Activated T-helper 17 cell treated with anti-CD3 and anti-CD28 coated beads, Interleukin-2, amount 50 U/mL, for 72 hours (primary cell): ENCODE measurements around the gene CCDC192. TPM values are rescaled to one million over a fixed set of nuclear protein-coding genes. Genes with fewer than 3 reads are reported as not detected.
A peak's percentile ranks its signal among the peaks of the same experiment; 100 is the strongest.

Source experiments
- ATAC-seq: fragments of 150-1000 bp; cut with Tn5 transposase; replicated peaks from 2 replicates; pipeline ENCODE4 v1.10.0; 2021; ENCODE audit warnings: mild to moderate bottlenecking, moderate library complexity
- H3K27ac Mint-ChIP-seq: one replicate; pipeline ENCODE4 v1.8.0; 2022; ENCODE audit warnings: mixed read lengths
- H3K27me3 Mint-ChIP-seq: one replicate; pipeline ENCODE4 v1.8.0; 2022; ENCODE audit warnings: mixed read lengths
- H3K36me3 Mint-ChIP-seq: one replicate; pipeline ENCODE4 v1.8.0; 2022; ENCODE audit warnings: low read depth, mild to moderate bottlenecking, mixed read lengths
- H3K4me1 Mint-ChIP-seq: one replicate; pipeline ENCODE4 v1.8.0; 2022; ENCODE audit warnings: mixed read lengths
- H3K4me3 Mint-ChIP-seq: one replicate; pipeline ENCODE4 v1.8.0; 2022; ENCODE audit warnings: mild to moderate bottlenecking, mixed read lengths
- H3K9me3 Mint-ChIP-seq: one replicate; pipeline ENCODE4 v1.8.0; 2022; ENCODE audit warnings: mixed read lengths
- total RNA-seq, 2 donors: library from RNA; stranded (reverse); gene quantifications; one replicate each; pipeline ENCODE4 v1.2.3, GENCODE V29; 2022

Gene CCDC192
- total RNA-seq, 2 donors from 2014 or later: not detected

- no peak for ATAC-seq
- no peaks in the 10 kb centered on the region for H3K36me3 Mint-ChIP-seq
- no peak overlapping the region for H3K4me3 Mint-ChIP-seq
- no peaks in the 10 kb centered on the region for H3K27me3 Mint-ChIP-seq
- H3K4me1 Mint-ChIP-seq: no peaks in the 10 kb centered on the region
- no peak overlapping the region for H3K27ac Mint-ChIP-seq
- no peaks in the 10 kb centered on the region for H3K9me3 Mint-ChIP-seq
Measured at GRCh38 chr5:127867022-127867783, 164.0 kb downstream of the CCDC192 start.

GRCh38 chr5:127870914-127871313 is 167.7 kb downstream of the CCDC192 start:
- no peak overlapping the region for H3K4me3 Mint-ChIP-seq
- no peaks in the 10 kb centered on the region for H3K36me3 Mint-ChIP-seq
- H3K4me1 Mint-ChIP-seq: no peaks in the 10 kb centered on the region
- H3K27me3 Mint-ChIP-seq: no peaks in the 10 kb centered on the region
- H3K9me3 Mint-ChIP-seq: no peaks in the 10 kb centered on the region
- ATAC-seq: no peak
- no peak overlapping the region for H3K27ac Mint-ChIP-seq

DNA sequence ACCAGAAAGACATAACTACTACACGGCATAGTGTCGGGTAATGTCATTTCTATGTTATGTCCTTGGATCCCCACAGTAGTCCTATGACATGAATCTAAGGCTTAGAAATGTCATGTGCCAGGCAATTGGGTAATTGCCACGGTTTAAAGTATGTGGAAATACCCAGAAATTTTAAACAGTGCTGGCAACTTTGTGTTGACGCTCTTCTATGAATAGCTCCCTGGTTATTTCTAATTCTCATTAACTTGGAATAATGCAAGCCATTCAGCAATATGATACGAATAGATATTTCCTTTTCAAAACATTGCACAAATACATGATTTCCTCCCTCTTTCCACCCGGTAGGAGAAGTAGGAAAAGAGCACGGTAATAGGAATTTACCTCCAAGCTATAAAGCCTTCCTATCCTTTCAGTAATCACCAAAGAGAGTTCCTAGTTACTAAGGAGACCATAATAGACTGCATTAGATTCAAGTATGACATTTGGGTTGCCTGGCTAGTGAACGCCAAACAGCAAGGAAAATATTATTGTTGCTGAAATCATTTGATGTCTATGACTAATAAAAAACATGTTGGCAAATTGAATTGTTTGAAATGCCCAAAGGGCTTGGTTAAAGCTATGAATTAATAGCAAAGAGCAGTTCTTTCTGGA is 168.4 kb downstream of the CCDC192 start:
- ATAC-seq: no peak
- no peaks in the 10 kb centered on the region for H3K27me3 Mint-ChIP-seq

GRCh38 chr5:127872494-127872893 is 169.3 kb downstream of the CCDC192 start:
- Mint-ChIP-seq H3K27me3 (no peaks in the 10 kb centered on the region), H3K9me3 (no peaks in the 10 kb centered on the region), H3K4me1 (no peaks in the 10 kb centered on the region), H3K36me3 (no peaks in the 10 kb centered on the region), H3K4me3 (no peak overlapping the region), H3K27ac (no peak overlapping the region)
- ATAC-seq: peak; percentile 58

More for the DNA sequence above, 168.4 kb downstream of the CCDC192 start:
- no peak overlapping the region for H3K4me3 Mint-ChIP-seq
- H3K9me3 Mint-ChIP-seq: no peaks in the 10 kb centered on the region
- no peak overlapping the region for H3K27ac Mint-ChIP-seq
- no peaks in the 10 kb centered on the region for H3K4me1 Mint-ChIP-seq
- H3K36me3 Mint-ChIP-seq: no peaks in the 10 kb centered on the region

DNA sequence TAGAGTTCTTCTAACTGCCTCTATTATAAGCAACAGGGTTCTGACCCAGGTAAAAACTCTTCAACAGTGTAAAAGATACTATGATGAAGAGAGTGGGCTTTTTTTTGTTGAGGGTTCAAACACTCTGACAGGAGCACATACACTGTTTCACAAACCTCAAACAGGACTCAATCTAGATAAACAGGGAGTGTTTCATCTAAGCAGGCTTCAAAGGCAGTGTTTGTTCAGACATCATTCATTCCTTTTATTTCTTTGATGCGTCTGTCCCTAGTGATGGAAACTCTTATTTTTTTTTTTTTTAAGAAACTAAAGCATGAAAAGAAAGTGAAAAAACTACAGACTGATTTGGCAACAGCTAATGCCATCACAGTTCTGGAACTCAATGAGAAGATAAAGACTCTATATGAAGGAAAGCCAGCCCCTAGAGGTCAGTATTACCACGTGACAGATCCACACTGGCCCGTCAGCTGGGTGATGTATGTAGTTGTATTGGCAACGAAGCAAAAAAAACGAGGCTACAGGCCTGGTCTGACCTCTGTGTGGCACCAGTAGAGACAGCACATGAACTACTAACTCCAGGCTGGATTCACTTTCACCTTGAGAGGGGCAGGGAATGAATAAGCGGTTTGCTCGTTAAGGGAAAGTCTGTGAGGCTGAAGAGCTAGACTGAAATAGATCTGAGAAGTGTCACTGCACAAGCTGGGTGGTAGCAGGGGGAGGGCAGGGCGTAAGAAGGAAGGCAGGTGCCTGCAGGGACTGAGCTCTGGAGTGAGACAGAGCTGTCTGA is 172.2 kb downstream of the CCDC192 start:
- no peak overlapping the region for H3K4me3 Mint-ChIP-seq
- no peak overlapping the region for H3K27ac Mint-ChIP-seq
- no peaks in the 10 kb centered on the region for H3K9me3 Mint-ChIP-seq
- no peaks in the 10 kb centered on the region for H3K27me3 Mint-ChIP-seq
- no peaks in the 10 kb centered on the region for H3K4me1 Mint-ChIP-seq
- H3K36me3 Mint-ChIP-seq: no peaks in the 10 kb centered on the region
- peak; percentile 78 for ATAC-seq

DNA sequence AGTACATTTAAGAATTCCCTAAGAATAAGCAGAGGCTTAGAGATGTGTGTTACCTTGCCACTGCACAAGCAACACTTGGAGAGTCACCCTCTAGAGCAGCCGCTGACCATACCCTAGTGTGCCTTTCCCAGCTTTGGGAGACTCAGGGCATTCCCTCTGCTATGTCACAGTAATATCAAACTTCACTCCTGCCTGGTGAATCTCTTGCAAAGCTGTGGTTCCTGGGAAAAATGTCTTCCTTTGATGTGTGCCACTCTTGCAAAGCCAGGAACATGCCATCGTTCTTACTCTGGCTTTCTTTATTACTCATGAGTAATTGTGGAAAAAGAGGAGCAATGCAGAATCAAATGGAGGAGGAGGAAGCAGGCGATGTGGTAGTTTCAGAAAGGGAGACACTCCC is 173.2 kb downstream of the CCDC192 start:
- Mint-ChIP-seq H3K27ac (no peak overlapping the region), H3K36me3 (no peaks in the 10 kb centered on the region), H3K4me1 (no peaks in the 10 kb centered on the region), H3K9me3 (no peaks in the 10 kb centered on the region), H3K4me3 (no peak overlapping the region), H3K27me3 (no peaks in the 10 kb centered on the region)
- ATAC-seq: no peak

DNA sequence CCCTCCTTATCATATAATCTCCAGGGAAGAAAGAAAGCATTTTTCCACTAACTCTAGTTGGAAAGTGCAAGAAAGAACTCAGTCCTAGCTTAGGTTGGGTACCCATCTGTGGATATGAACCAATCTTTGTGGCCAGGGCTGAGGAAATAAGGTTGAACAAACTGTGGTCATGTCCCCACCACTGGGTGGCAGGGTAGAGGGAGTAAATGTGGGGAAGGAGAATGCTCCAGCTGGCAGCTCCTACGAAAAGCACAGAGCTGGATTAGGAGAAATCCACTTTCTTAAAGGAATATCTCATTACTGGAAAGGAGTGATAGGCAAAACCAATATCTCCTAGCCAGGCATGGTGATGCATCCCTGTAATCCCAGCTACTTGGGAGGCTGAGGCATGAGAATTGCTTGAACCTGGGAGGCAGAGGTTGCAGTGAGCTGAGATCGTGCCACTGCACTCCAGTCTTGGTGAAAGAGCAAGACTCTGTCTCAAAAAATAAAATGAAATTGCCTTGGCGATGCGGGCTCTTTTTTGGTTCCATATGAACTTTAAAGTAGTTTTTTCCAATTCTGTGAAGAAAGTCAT is 175.1 kb downstream of the CCDC192 start:
- H3K27ac Mint-ChIP-seq: no peak overlapping the region
- no peak overlapping the region for H3K4me3 Mint-ChIP-seq
- no peaks in the 10 kb centered on the region for H3K27me3 Mint-ChIP-seq
- no peaks in the 10 kb centered on the region for H3K4me1 Mint-ChIP-seq
- no peaks in the 10 kb centered on the region for H3K36me3 Mint-ChIP-seq
- no peaks in the 10 kb centered on the region for H3K9me3 Mint-ChIP-seq
- no peak for ATAC-seq

DNA sequence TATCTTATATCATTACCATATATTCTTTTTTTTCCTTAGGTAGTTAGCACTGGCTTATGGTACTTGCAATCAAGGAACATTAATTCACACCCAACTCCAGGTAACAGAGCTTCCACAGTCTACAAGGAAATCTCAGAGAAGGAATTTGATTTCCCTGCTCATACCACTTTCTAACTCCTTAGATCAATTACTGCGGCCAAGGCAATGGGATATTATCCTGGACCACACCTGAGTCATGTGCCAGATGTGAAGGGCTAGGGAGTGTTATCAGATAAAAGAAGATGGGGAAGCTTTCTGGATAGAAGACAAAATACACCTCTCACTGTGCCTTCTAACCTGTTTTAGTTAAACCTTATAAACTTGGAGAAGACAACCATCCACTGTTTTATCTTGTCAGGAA is 181.2 kb downstream of the CCDC192 start:
- no peak overlapping the region for H3K4me3 Mint-ChIP-seq
- no peaks in the 10 kb centered on the region for H3K27me3 Mint-ChIP-seq
- no peaks in the 10 kb centered on the region for H3K4me1 Mint-ChIP-seq
- no peak overlapping the region for H3K27ac Mint-ChIP-seq
- H3K9me3 Mint-ChIP-seq: no peaks in the 10 kb centered on the region
- no peak for ATAC-seq
- no peaks in the 10 kb centered on the region for H3K36me3 Mint-ChIP-seq

GRCh38 chr5:127885176-127885575 is 182.0 kb downstream of the CCDC192 start:
- peaks cover 3% of the 10 kb centered on the region for H3K4me1 Mint-ChIP-seq
- H3K36me3 Mint-ChIP-seq: no peaks in the 10 kb centered on the region
- no peaks in the 10 kb centered on the region for H3K9me3 Mint-ChIP-seq
- no peak overlapping the region for H3K27ac Mint-ChIP-seq
- ATAC-seq: no peak
- no peaks in the 10 kb centered on the region for H3K27me3 Mint-ChIP-seq
- H3K4me3 Mint-ChIP-seq: no peak overlapping the region

DNA sequence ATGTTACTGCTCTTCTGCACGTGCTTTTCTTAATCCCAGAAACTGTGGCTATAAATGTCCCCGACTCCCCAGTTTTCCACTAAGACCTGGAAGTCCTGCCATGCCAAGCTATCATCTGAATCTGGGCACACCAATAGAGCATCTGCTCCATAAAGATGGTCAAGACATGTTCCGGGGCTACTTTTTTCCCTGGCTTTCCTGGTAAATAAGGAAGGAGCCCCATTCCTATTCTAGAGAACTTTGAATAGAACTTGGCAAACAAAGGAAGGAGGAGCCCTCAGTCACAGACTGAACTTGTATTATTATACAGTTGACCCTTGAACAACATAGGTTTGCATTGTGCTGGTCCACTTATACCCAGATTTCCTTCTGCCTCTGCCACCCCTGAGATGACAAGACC is 182.9 kb downstream of the CCDC192 start:
- H3K9me3 Mint-ChIP-seq: no peaks in the 10 kb centered on the region
- no peaks in the 10 kb centered on the region for H3K36me3 Mint-ChIP-seq
- H3K4me3 Mint-ChIP-seq: no peak overlapping the region
- H3K27me3 Mint-ChIP-seq: no peaks in the 10 kb centered on the region
- ATAC-seq: no peak
- H3K27ac Mint-ChIP-seq: no peak overlapping the region
- peaks cover 7% of the 10 kb centered on the region for H3K4me1 Mint-ChIP-seq

- Mint-ChIP-seq H3K27ac (no peak overlapping the region), H3K27me3 (peaks cover 3% of the 10 kb centered on the region), H3K9me3 (no peaks in the 10 kb centered on the region), H3K4me1 (peaks cover 12% of the 10 kb centered on the region), H3K4me3 (no peak overlapping the region), H3K36me3 (no peaks in the 10 kb centered on the region)
- ATAC-seq: peak; percentile 19
Measured at GRCh38 chr5:127887282-127887681, 184.1 kb downstream of the CCDC192 start.

DNA sequence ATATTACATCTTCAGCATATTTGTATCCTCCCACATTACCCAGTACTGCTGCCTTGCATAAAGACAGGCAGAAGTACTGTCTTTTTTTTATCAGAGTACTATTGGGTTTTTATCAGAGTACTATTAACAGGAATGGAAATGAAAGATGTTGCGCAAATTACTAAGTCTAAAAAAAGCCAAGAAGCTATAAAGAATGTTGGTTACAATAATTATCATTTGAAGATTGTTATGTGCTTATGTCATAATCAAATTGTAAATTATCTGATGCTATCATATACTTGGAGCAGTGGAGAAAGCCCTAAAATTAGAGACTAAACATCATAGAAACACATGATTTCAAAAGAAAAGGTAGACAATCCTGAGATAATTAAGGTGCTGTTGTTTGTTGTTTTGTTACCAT is 188.8 kb downstream of the CCDC192 start:
- Mint-ChIP-seq H3K27me3 (peaks cover 3% of the 10 kb centered on the region), H3K4me1 (peaks cover 17% of the 10 kb centered on the region), H3K9me3 (no peaks in the 10 kb centered on the region), H3K27ac (peak overlapping the region; percentile 52), H3K4me3 (no peak overlapping the region), H3K36me3 (no peaks in the 10 kb centered on the region)
- ATAC-seq: no peak

GRCh38 chr5:127892467-127893207 is 189.4 kb downstream of the CCDC192 start:
- H3K27ac Mint-ChIP-seq: peak overlapping the region; percentile 52
- no peaks in the 10 kb centered on the region for H3K9me3 Mint-ChIP-seq
- H3K4me1 Mint-ChIP-seq: peaks cover 17% of the 10 kb centered on the region
- H3K27me3 Mint-ChIP-seq: peaks cover 3% of the 10 kb centered on the region
- H3K36me3 Mint-ChIP-seq: no peaks in the 10 kb centered on the region
- no peak overlapping the region for H3K4me3 Mint-ChIP-seq
- peak; percentile 61 for ATAC-seq

- Mint-ChIP-seq H3K4me1 (peaks cover 17% of the 10 kb centered on the region), H3K27me3 (peaks cover 3% of the 10 kb centered on the region), H3K36me3 (no peaks in the 10 kb centered on the region), H3K27ac (peak overlapping the region; percentile 52), H3K4me3 (no peak overlapping the region), H3K9me3 (no peaks in the 10 kb centered on the region)
- no peak for ATAC-seq
Measured at GRCh38 chr5:127893232-127893631, 190.0 kb downstream of the CCDC192 start.
